Ecto neural progenitor cell (in vitro differentiated cells): ENCODE data around the gene GPRC5B.

Experiments
- DNase-seq: peaks from one replicate; pipeline ENCODE4 v3.0.0-alpha.2; 2018; ENCODE audit warnings: low spot score

The GPRC5B gene, protein sequence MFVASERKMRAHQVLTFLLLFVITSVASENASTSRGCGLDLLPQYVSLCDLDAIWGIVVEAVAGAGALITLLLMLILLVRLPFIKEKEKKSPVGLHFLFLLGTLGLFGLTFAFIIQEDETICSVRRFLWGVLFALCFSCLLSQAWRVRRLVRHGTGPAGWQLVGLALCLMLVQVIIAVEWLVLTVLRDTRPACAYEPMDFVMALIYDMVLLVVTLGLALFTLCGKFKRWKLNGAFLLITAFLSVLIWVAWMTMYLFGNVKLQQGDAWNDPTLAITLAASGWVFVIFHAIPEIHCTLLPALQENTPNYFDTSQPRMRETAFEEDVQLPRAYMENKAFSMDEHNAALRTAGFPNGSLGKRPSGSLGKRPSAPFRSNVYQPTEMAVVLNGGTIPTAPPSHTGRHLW

GRCh38 chr16:19884611-19885450, at the start of gene GPRC5B:
Gene GPRC5B, minus strand, starts transcription at chr16:19884848. Its CDS starts 12,003 bp downstream, at chr16:19872845.
- DNase-seq, result peak; percentile 71

- DNase-seq, result peak; percentile 17
These were observed 49.1 kb upstream of the GPRC5B start for GRCh38 chr16:19933740-19934139.

- DNase-seq, result peak; percentile 36
These were observed 44.4 kb upstream of the GPRC5B start for GRCh38 chr16:19929062-19929511.

DNA sequence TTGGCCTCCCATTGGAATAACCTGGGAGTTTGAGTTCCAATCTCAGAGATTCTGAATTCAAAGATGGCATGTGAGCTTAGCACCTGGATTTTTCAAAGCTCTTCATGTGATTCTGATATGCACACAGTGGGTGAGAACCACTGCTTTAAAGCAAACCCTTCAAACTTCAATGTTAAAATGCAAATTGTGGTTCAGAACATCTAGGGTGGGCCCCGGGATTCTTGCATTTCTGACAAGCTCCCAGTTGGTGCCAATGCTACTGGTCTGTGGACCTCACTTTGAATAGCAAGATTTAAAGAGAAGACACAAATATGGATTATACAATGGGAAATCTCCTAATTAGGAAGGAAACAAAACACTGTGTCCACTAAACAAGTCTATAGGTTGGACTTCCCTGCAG, 43.8 kb upstream of the GPRC5B start:
- peak; percentile 6 for DNase-seq

DNA sequence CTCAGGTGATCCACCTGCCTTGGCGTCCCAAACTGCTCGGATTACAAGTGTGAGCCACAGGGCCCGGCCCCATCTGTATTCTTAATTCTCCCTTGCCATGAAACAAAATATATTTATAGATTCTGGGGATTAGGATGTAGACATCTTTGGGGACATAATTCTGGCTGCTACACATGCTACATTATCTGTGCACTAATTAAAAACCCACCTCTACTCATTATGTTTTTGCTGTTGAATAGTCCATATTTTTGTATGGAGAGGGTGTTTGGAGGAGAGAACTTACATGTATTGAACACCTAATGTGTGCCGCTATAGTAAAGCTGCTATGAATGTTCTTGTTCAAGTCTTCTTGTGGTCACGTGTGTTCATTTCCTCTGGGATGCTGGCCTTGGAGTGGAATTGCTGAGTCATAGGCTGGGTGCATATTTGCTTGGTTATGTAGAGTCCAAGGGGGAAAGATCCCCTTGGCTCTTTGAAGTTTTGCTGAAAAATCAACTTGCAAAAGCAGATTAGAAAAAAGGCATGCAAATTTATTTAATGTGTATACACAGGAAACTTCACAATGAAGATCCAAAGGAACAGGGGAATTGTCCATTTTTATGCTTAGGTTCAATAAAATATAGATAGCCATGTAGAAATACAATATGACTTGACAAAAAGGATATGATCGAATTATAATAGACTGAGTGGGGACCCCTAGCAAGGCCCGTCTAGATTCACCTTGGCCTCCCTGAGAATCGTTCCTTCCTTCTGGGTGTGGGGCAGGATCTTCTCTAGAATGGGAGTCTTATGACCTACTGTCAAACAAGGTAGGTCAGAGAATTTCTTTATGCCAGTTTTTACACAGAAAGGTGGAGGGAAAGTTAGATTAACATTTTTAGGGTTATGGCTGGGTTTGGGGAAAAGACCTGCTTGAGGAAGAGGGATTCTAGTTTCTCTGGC, 42.1 kb upstream of the GPRC5B start:
- peak; percentile 7 for DNase-seq

GRCh38 chr16:19923396-19923795, 38.7 kb upstream of the GPRC5B start:
- DNase-seq, result peak; percentile 7

DNA sequence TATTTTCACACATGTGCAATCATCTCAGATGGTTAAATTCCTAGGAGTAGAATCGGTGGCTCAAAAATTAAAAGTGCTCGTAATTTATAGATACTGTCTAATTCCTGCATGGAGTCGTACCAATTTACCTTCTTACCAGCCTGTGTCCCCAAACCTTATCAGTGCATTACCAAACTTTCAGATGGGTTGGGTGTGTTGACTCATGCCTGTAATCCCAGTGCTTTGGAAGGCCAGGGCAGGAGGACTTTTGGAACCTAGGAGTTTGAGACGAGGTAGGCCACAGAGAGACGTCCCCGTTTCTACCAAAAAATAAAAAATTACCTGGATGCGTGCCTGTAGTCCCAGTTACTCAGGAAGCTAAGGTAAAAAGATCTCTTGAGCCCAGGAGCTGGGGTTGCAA, 34.5 kb upstream of the GPRC5B start:
- peak; percentile 16 for DNase-seq

DNA sequence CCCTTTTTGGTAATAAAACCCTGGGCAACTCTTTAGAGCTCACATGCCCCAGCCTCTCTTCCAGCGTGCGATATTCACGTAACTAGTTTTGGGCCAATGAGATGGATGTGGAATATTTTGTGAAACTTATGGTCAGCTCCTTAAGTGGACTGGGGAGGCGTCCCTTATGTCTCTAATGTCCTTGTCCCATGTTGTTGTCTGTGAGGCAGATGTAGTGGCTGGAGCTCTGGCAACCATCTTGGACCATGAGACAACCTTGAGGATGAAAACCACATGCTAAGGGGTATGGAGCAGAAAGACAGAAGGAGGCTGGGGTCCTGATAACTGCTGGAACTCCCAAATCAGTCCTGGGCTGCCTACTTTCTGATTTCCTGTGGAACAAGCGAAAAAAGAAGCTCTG, 31.4 kb upstream of the GPRC5B start:
- DNase-seq, result peak; percentile 8

- no peak for DNase-seq
These were observed 30.2 kb upstream of the GPRC5B start for GRCh38 chr16:19914877-19915276.

DNA sequence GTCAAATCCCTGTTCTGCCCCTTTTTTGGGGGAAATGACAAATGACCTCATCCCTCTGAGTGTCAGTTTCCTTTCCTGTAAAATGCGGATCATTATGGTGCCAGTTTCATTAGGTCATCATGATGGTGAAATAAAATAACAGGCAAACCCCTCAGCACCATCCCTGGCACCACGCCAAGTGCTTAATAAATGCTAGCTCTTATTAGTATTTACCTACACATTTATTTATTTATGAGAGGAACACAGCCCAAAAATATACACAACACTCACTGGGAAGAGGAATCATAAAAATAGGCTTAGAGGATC, 28.6 kb upstream of the GPRC5B start:
- DNase-seq, result no peak

DNA sequence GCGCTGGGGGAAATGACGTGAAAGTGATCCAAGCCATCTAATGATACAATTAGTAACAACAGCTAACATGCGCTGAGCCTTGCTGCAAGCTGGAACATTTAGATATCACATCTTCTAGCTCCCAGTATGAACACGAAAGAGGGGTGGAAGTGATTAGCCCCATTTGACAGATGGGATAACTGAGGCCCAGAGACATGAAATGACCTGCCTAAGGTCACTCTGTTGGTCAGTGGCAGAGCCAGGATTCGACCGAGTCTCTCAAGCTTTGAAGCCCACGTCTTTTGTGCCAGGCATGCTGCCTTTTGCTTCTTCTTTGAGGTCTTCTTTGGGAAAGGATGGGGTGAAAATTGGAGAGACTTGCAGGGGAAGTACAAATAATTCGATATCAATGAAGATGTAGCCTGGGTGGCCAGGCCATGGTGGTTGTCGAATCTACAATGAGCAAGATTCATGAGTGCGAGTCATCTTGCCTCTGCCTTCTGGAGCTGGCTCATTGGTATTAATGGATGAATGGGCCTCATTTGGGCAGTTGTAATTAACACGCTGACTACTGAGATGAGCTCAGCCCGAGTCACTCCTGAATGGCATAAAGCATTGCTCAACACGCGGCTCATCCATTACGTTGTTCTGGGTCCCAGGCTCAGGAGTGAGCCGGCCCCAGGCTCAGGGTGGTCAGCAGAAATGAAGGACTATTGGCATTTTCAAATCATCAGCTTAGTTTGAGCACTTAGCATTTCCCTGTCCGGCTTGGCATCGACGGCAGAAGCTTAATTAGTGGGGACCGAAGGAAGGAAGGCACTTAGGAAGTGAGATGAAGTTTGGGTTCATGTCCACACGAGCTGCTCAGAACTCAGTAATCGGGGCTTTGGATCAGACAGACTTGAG, 28.0 kb upstream of the GPRC5B start:
- DNase-seq, result peak; percentile 24

- no peak for DNase-seq
These were observed 27.3 kb upstream of the GPRC5B start for GRCh38 chr16:19911747-19912454.

GRCh38 chr16:19911204-19911603, 26.6 kb upstream of the GPRC5B start:
- DNase-seq, result no peak

DNA sequence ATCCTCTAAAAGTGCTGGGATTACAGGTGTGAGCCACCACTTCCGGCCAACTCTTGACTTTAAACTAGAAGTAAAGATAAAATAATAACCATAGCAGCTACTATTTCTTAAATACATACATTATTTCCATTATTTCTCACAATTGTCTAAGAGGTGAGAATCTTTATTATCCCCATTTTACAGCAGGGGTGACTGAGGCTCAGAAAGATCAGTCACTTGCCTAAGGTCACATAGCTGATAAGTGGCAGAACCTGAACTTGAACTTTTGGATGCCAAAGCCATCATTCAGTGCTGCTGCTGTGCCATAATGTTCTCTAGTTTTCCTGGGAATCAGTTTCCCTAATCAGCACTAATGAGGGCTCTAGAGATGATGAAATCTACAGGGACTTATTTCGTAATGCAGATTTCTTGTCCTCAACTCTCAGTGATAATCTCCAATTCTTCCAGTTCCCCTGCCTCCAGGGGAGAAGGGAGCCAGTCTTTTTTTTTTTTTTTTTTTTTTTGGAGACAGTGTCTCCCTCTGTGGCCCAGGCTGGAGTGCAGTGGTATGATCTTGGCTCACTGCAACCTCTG, 25.2 kb upstream of the GPRC5B start:
- DNase-seq, result no peak

DNA sequence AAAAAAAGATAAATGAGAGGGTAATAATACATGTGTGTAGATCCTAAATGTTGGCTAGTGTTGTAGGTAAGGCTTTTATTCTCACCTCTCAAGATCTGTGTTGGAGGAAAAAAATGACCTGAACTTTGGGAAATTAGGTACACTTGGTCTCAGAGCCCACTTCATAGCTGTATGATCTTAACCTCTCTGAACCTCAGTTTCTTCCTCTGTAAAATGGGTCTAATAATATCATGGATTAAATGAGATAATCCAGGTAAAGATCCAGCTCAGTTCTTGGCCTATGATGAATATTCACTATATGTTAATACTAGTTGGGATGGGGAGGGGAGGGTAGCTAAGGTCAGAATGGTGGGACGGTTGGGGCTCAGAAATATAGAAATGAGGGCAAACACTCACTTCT, 24.3 kb upstream of the GPRC5B start:
- DNase-seq, result no peak

- DNase-seq, result peak; percentile 87
These were observed 22.7 kb upstream of the GPRC5B start for GRCh38 chr16:19907161-19907992.

DNA sequence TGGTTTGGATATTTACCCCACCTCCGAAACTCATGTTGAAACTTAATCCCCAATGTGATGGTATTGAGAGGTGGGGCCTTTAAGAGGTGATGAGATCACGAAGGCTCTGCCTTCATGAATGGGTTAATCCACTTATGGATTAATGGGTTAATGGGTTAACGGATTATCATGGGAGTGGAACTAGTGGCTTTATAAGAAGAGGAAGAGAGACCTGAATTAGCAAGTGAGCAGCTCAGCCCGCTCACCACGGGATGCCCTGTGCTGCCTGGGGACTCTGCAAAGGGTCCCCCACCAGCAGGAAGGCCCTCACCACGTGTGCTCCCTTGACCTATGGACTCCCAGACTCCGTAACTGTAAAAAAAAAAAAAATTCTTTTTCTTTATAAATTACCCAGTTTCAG, 16.5 kb upstream of the GPRC5B start:
- DNase-seq, result peak; percentile 67

DNA sequence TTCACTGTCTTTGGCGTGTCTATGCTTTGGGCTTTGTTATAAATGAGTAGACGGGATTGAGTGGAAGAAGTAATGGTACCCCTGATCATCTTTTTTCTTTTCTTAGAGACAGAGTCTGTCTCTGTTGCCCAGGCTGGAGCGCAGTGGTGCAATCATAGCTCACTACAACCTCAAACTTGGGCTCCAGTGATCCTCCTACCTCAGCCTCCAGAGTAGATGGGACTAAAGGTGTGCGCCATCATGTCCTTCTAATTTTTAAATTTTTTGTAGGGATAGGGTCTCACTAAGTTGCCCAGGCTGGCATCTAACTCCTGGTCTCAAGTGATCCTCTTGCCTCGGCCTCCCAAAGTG, 14.9 kb upstream of the GPRC5B start:
- DNase-seq, result no peak

GRCh38 chr16:19898924-19899604, 14.4 kb upstream of the GPRC5B start:
- DNase-seq, result peak; percentile 68
